K562 (cell line): Measurements from ENCODE around the gene XPO1. TPM values are rescaled to one million over a fixed set of nuclear protein-coding genes. Genes with fewer than 3 reads are reported as not detected.

Experiments
- ATAC-seq: fragments of 200-7000 bp; cut with Tn5 transposase; 3 replicates; pipeline ENCODE4 v1.9.1; 2020; ENCODE audit warnings: moderate library complexity
- BruUV-seq: library from RNA; stranded (reverse); fragments of 400-500 nt; replicated peaks from 2 replicates; lab custom pipeline; 2021; lab: Mats Ljungman, UMichigan
- CTCF ChIA-PET: fragments of 300-600 bp; formaldehyde crosslinking; extraction: SDS; loops from one replicate; lab custom pipeline; 2021; ENCODE audit warnings: low intra/inter-chr PET ratio; lab: Yijun Ruan, JAX
- POLR2A ChIA-PET: fragments of 300-600, 350-650 bp; sonication (Branson Sonifier 250); formaldehyde crosslinking; extraction: SDS; loops from one replicate; lab custom pipeline; 2021; ENCODE audit warnings: antibody characterized with exemption, inconsistent platforms; lab: Yijun Ruan, JAX
- DNase-seq, 4 experiments: peaks; one replicate each; pipeline versions ENCODE4 v3.0.0 to v3.0.0-alpha.2; 2011 to 2018; ENCODE audit warnings: low spot score in 3 of 4, mixed read lengths in 3 of 4; ENCODE audit errors: extremely low read depth in 1 of 4
- FAIRE-seq: peaks from 2 replicates; lab custom pipeline; 2011; peaks lifted over from hg19 to GRCh38; lab: Jason Lieb, UNC
- H2AFZ ChIP-seq: 2 replicates; pipeline ENCODE4 v1.6.0; 2011; ENCODE audit warnings: low read depth, low read length, control low read depth, inconsistent platforms
- H3K27ac ChIP-seq: fragments of 200-600 bp; 3 replicates; pipeline ENCODE4 v1.8.0; 2011; ENCODE audit warnings: low read depth, mild to moderate bottlenecking, control low read depth, inconsistent platforms, low read length, moderate library complexity, mixed read lengths; ENCODE audit errors: extremely low read depth
- H3K27me3 ChIP-seq, 2 experiments: fragments of 300-600 bp in 1 of 2; 2 replicates in 1 of 2; 3 replicates in 1 of 2; pipeline versions ENCODE4 v1.6.0 to v1.8.0; 2011; ENCODE audit warnings: inconsistent platforms in 2 of 2, low read length in 2 of 2, mild to moderate bottlenecking in 1 of 2, mixed read lengths in 1 of 2, moderate library complexity in 1 of 2; ENCODE audit not compliant: control insufficient read depth in 2 of 2, insufficient read depth in 2 of 2
- H3K36me3 ChIP-seq: fragments of 300-600 bp; 3 replicates; pipeline ENCODE4 v1.8.0; 2011; ENCODE audit warnings: mild to moderate bottlenecking, low read length, inconsistent platforms; ENCODE audit not compliant: control insufficient read depth, insufficient read depth
- H3K4me1 ChIP-seq, 2 experiments: fragments of 200-600 bp in 1 of 2; replicated peaks in 1 of 2; 2 replicates in 1 of 2; 3 replicates in 1 of 2; pipeline versions ENCODE4 v1.5.1 to v1.8.0; 2011; ENCODE audit warnings: inconsistent platforms in 2 of 2, low read length in 2 of 2, mild to moderate bottlenecking in 1 of 2, mixed read lengths in 1 of 2, moderate library complexity in 1 of 2; ENCODE audit not compliant: control insufficient read depth in 2 of 2, insufficient read depth in 2 of 2
- H3K4me2 ChIP-seq: 2 replicates; pipeline ENCODE4 v1.6.1; 2011; ENCODE audit warnings: low read length, control low read depth, inconsistent platforms, mixed read lengths; ENCODE audit not compliant: insufficient read depth
- H3K4me3 ChIP-seq: fragments of 200-600 bp; sonication (generic), shearing (Covaris generic); 2 replicates; pipeline ENCODE4 v1.5.1; 2016; ENCODE audit warnings: control low read depth, inconsistent platforms
- H3K79me2 ChIP-seq: fragments of 200-600 bp; 3 replicates; pipeline ENCODE4 v1.8.0; 2011; ENCODE audit warnings: low read length, inconsistent platforms; ENCODE audit not compliant: control insufficient read depth, insufficient read depth
- H3K9ac ChIP-seq, 2 experiments: 2 replicates each; pipeline versions ENCODE4 v1.6.0 to v1.6.1; 2011; ENCODE audit warnings: low read depth in 2 of 2, low read length in 2 of 2, control low read depth in 1 of 2, inconsistent platforms in 1 of 2, mild to moderate bottlenecking in 1 of 2, mixed read lengths in 1 of 2; ENCODE audit not compliant: insufficient read depth in 1 of 2
- H3K9me1 ChIP-seq: one replicate; pipeline ENCODE4 v1.6.0; 2011; ENCODE audit warnings: inconsistent platforms, mild to moderate bottlenecking, low read length, moderate library complexity; ENCODE audit not compliant: control insufficient read depth, insufficient read depth
- H3K9me3 ChIP-seq: replicated peaks from 2 replicates; pipeline ENCODE4 v1.5.1; 2011; ENCODE audit warnings: low read depth, low read length, inconsistent platforms; ENCODE audit not compliant: control insufficient read depth, insufficient read depth
- H4K20me1 ChIP-seq: replicated peaks from 2 replicates; pipeline ENCODE4 v1.6.1; 2011; ENCODE audit warnings: low read length, inconsistent platforms, mixed read lengths; ENCODE audit not compliant: control insufficient read depth, insufficient read depth
- CBX2 ChIP-seq: fragments of 200-600 bp; sonication (generic); IDR thresholded peaks from one replicate; pipeline ENCODE4 v1.6.1; 2012; ENCODE audit warnings: mild to moderate bottlenecking, low read length, inconsistent platforms; ENCODE audit not compliant: insufficient read depth, poor library complexity, severe bottlenecking
- DNMT1 ChIP-seq: fragments of 450-650 bp; IDR thresholded peaks from 2 replicates; pipeline ENCODE4 v1.6.1; 2016; ENCODE audit warnings: antibody characterized with exemption, mild to moderate bottlenecking
- ESRRA ChIP-seq: fragments of 450-650 bp; IDR thresholded peaks from 2 replicates; pipeline ENCODE4 v1.6.1; 2014; ENCODE audit warnings: low read depth, mild to moderate bottlenecking, moderate library complexity, borderline replicate concordance
- MGA ChIP-seq: fragments of 450-650 bp; IDR thresholded peaks from 2 replicates; pipeline ENCODE4 v1.6.1; 2016; ENCODE audit warnings: mild to moderate bottlenecking, moderate library complexity
- MTA2 ChIP-seq: fragments of 450-650 bp; IDR thresholded peaks from 2 replicates; pipeline ENCODE4 v1.6.1; 2016; ENCODE audit warnings: low read depth
- MYBL2 ChIP-seq, 2 experiments: fragments of 450-650 bp in 1 of 2; sonication (generic) in 1 of 2; formaldehyde crosslinking in 1 of 2; IDR thresholded peaks; 2 replicates each; pipeline versions ENCODE4 v1.6.1 to v1.8.1; 2017 to 2022; ENCODE audit warnings: borderline replicate concordance in 1 of 2, inconsistent platforms in 1 of 2, low read depth in 1 of 2, mild to moderate bottlenecking in 1 of 2, missing genetic modification reagents in 1 of 2, moderate library complexity in 1 of 2
- NFIC ChIP-seq: fragments of 450-650 bp; IDR thresholded peaks from 2 replicates; pipeline ENCODE4 v1.6.1; 2017; ENCODE audit warnings: mild to moderate bottlenecking, inconsistent platforms
- TSC22D4 ChIP-seq: fragments of 450-650 bp; IDR thresholded peaks from 2 replicates; pipeline ENCODE4 v1.6.1; 2016; ENCODE audit warnings: missing genetic modification characterization, missing biosample characterization, control low read depth
- ZNF282 ChIP-seq: sonication (generic); formaldehyde crosslinking; IDR thresholded peaks from 2 replicates; pipeline ENCODE4 v1.8.1; 2023; ENCODE audit warnings: missing genetic modification reagents
- ZNF717 ChIP-seq: fragments of 250-450 bp; sonication (Bioruptor Pico); IDR thresholded peaks from 2 replicates; pipeline ENCODE4 v1.5.0; 2021
- WGBS: fragments of 100-300 bp; shearing (Covaris generic); methylation state at CpG from one replicate; pipeline ENCODE4 v1.1.6; 2016; ENCODE audit warnings: low coverage, mixed read lengths; ENCODE audit not compliant: insufficient coverage; ENCODE audit errors: missing lambda C conversion rate; 5-methylcytosine and 5-hydroxymethylcytosine counted together
- in situ Hi-C: fragments of 300-500 bp; cut with MboI; formaldehyde crosslinking; loops from 4 replicates; pipeline ENCODE4 v1.15.0; 2018; ENCODE audit warnings: inconsistent platforms, mixed read lengths
- intact Hi-C: fragments of 100-400 bp; cut with micrococcal nuclease; formaldehyde crosslinking; loops from 2 replicates; pipeline ENCODE4 v1.14.2; 2022
- polyA plus RNA-seq, 8 experiments: library from polyadenylated mRNA; depleted of rRNA in 4 of 8; stranded (reverse) in 5 of 8; unstranded in 3 of 8; fragments of >200 nt; fragmentation: Nextera tagmentation in 2 of 8; fragmentation: Illumina TruSeq in 1 of 8; extraction: Ambion mirVana in 2 of 8; extraction: Trizol in 1 of 8; gene quantifications; 2 replicates each; pipeline versions ENCODE4 v1.2.1 to v1.2.3, GENCODE V29; 2011 to 2014; ENCODE audit warnings: inconsistent platforms in 1 of 8, missing spikeins in 1 of 8
- total RNA-seq, 7 experiments: library from RNA; depleted of rRNA in 6 of 7; stranded (reverse); fragments of >200 nt in 6 of 7; fragmentation: Illumina TruSeq in 2 of 7; extraction: Trizol in 2 of 7; gene quantifications; 2 replicates each; pipeline versions ENCODE4 v1.2.1 to v1.2.3, GENCODE V29; 2011 to 2021; ENCODE audit warnings: low replicate concordance in 1 of 7

The XPO1 gene
- total and polyA plus RNA-seq, 9 of the 15 experiments (the other 6 are each of a cell fraction or from before 2014, with no cell fraction given), result 86.2 to 307 (median 216) TPM

- no peak overlapping the region for H2AFZ ChIP-seq
- intact Hi-C loops, result no loop called here
- H3K4me3 ChIP-seq, result no peak overlapping the region
- H3K27ac ChIP-seq, result no peak overlapping the region
- FAIRE-seq, result no peak
- WGBS, result 100% methylated on average over 2 of the region's 3 CpGs
- no peaks in the 10 kb centered on the region for H3K9me3 ChIP-seq
- ChIA-PET POLR2A (interaction anchor here (0.6 to 2.5 kb wide), 3 partner anchors 11 to 231 kb away, joined by 3 to 16 read pairs (median 3); no protein-coding TSS in a partner anchor), CTCF (no interaction called here)
- H3K79me2 ChIP-seq, result peaks cover 95% of the 10 kb centered on the region
- no peak for ATAC-seq
- H3K27me3 ChIP-seq, result no peaks in the 10 kb centered on the region
- H3K36me3 ChIP-seq, result peaks cover 96% of the 10 kb centered on the region
- no peak for DNase-seq
- no peak overlapping the region for H3K4me2 ChIP-seq
- no peak overlapping the region for H3K9ac ChIP-seq
- H4K20me1 ChIP-seq, result peaks cover 9% of the 10 kb centered on the region; the same call in 1 of the 2 replicates
- in situ Hi-C loops, result no loop called here
- no peaks in the 10 kb centered on the region for H3K4me1 ChIP-seq
- no peaks in the 10 kb centered on the region for H3K9me1 ChIP-seq
- BruUV-seq, result no TSS peak
- TF ChIP-seq MTA2 (no peak), MYBL2 (IDR thresholded peaks at IDR 0.05; ENCODE audit: low read depth) (no peak), MYBL2 (CRISPR knock-in tag; IDR thresholded peaks at IDR 0.05; ENCODE audit: borderline replicate concordance) (no peak), NFIC (no peak), MGA (no peak), ZNF717 (no peak), TSC22D4 (tag) (no peak), CBX2 (no peak), ESRRA (no peak), ZNF282 (CRISPR knock-in tag) (no peak), DNMT1 (no peak)
Observed at GRCh38 chr2:61520261-61520660, 17.9 kb downstream of the XPO1 start.
